Stimulated activated CD4-positive, alpha-beta T cell treated with anti-CD3 and anti-CD28 coated beads, Interleukin-15, amount 100 ng/mL, for 48 hours (primary cell): ENCODE data around the gene PLXNB2.

Experiments used
- DNase-seq, 2 donors: peaks; one replicate each; pipeline ENCODE4 v3.0.0-alpha.2; 2020; ENCODE audit warnings: low read depth in 2 of 2

The PLXNB2 gene

GRCh38 chr22:50252082-50253045 lies 55.1 kb downstream of the PLXNB2 start:
- DNase-seq: peak in 1 of 2 donors; percentile 59

GRCh38 chr22:50251477-50252081 lies 55.9 kb downstream of the PLXNB2 start:
- DNase-seq: no peak

- DNase-seq: peak; percentile 74 to 84
Measured at GRCh38 chr22:50250555-50251476, 56.6 kb downstream of the PLXNB2 start, which contains the start of gene HDAC10. Gene HDAC10 (minus strand): TSS chr22:50251265. CDS start chr22:50251032, 233 bp downstream.

GRCh38 chr22:50250249-50250554 lies 57.2 kb downstream of the PLXNB2 start:
- DNase-seq: no peak

- DNase-seq: no peak
Measured at GRCh38 chr22:50249341-50250248, 57.9 kb downstream of the PLXNB2 start.

- DNase-seq: no peak
Measured at GRCh38 chr22:50248196-50249081, 59.0 kb downstream of the PLXNB2 start.

- DNase-seq: no peak
Measured at GRCh38 chr22:50247748-50248147, 59.7 kb downstream of the PLXNB2 start.

- no peak for DNase-seq
Measured at GRCh38 chr22:50246242-50247175, 60.9 kb downstream of the PLXNB2 start.

GRCh38 chr22:50245214-50246072 lies 62.0 kb downstream of the PLXNB2 start:
- DNase-seq: no peak

- peak; percentile 82 to 93 for DNase-seq
Measured at GRCh38 chr22:50244420-50245213, 62.8 kb downstream of the PLXNB2 start, which contains the start of gene TUBGCP6. Gene TUBGCP6 (minus strand): TSS chr22:50245023. CDS start chr22:50244459, 564 bp downstream.

- DNase-seq: no peak
Measured at GRCh38 chr22:50243685-50244419, 63.6 kb downstream of the PLXNB2 start.

- DNase-seq: no peak
Measured at GRCh38 chr22:50242406-50242949, 65.0 kb downstream of the PLXNB2 start.

- no peak for DNase-seq
Measured at GRCh38 chr22:50238755-50239154, 68.7 kb downstream of the PLXNB2 start.

- DNase-seq: no peak
Measured at GRCh38 chr22:50236731-50237409, 70.6 kb downstream of the PLXNB2 start.

GRCh38 chr22:50233223-50233622 lies 74.2 kb downstream of the PLXNB2 start:
- no peak for DNase-seq
